GM21528 (cell line): ENCODE results near the gene POM121.
"Not testable (repeated sequence)": the region's sequence is repeated elsewhere in the genome, so short reads cannot be mapped to it uniquely, and the experiment has no call there.

Experiments used
- ATAC-seq: cut with Tn5 transposase; IDR thresholded peaks from one replicate; pipeline ENCODE4 v1.9.1; 2021; ENCODE audit warnings: mild to moderate bottlenecking, moderate library complexity; ENCODE audit not compliant: unreplicated experiment, low FRiP score

The POM121 gene

DNA sequence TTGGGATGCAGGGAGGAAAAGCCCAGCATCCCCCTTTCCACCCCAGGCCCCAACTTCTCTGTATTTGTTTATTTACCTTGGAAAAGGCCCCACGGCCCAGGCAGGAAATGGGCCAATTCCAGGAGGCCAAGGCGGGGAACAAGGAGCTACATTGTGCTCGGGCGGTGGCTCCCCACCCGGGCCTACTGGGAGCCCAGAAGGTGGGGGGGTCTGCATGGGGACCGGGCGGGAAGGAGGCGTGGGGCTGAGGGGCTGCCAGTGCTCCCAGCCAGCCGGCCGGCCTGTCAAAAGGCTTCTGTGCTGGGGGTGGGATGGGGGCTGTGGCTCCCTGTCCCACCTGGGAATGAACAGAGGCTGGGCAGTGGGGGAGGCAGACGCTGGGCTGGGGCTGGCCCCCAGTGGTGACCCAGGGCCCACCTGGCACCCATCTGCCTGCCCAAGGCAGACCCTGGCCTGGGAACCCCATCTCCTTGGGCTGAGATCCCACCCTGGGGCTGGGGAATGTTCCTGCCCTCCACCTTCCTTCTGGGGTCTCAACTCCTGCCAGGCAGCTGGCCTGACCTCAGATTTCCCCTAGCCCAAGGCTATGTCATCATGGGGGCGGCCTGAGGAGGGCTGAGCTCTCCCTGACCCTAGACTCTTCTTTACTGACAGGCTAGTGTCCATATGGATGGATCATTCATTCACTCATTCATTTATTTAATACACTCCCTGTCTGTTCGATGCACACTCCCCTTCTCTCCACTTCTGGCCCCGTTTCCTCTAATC lies 65.4 kb downstream of the POM121 start:
- ATAC-seq: not testable (repeated sequence)

DNA sequence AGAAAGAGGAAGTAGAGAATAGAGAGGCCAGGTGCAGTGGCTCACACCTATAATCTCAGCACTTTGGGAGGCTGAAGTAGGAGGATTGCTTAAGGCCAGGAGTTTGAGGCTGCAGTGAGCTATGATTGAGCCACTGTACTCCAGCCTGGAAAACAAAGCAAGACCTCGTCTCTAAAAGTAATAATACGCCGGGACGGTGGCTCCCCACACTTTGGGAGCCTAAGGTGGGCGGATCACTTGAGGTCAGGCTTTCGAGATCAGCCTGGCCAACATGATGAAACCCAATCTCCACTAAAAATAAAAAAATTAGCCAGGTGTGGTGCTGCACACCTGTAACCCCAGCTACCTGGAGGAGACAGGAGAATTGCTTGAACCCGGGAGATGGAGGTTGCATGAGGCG lies 70.6 kb downstream of the POM121 start:
- not testable (repeated sequence) for ATAC-seq

DNA sequence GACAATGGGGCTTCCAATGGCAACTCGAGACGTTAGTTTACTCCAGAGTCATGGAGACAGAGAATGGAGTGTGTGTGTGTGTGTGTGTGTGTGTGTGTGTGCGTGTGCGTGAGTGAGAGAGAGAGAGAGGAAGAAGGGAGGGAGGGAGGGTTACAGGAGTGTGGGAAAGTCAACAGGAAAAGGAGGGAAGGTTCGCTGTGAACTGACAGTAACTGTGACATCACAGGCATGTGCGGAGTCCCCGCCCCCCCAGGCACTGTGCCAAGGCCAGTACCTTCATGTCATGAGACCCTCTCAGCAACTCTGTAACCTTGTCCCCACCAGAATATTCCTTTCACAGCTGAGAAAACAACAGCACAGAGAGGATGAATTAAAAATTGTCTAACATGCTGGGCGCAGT lies 72.6 kb downstream of the POM121 start:
- not testable (repeated sequence) for ATAC-seq

DNA sequence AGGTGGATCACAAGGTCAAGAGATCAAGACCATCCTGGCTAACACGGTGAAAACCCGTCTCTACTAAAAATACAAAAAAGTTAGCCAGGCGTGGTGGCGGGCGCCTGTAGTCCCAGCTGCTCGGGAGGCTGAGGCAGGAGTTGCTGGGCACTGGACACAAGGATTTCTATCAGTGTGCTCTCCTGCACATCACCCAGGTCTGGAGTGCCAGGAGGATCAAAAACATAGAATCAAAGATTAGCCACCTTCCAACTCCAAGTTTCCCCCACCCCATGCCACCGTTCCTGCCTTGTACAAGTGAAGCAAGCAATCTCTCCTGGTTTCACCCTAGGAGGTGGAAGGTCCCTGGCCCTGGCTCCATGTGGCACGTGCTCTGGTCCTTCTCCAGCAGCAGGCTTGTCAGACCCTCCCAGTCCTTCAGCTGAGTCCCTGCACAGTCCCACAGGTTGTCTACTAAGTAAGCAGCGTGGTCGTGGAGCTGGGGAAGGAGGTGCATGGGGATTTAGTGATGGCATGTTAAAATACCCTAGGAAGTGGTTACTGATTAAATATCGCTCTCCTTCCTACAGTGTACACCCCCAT lies 73.1 kb downstream of the POM121 start:
- ATAC-seq: not testable (repeated sequence)
